Anterior cingulate cortex (tissue), 58 donors: ENCODE measurements around the gene THTPA.

Experiments used
- DNase-seq, 58 donors: peaks; one replicate each; lab custom pipeline; 2025; lab: John Stamatoyannopoulos, UW

The THTPA gene

DNA sequence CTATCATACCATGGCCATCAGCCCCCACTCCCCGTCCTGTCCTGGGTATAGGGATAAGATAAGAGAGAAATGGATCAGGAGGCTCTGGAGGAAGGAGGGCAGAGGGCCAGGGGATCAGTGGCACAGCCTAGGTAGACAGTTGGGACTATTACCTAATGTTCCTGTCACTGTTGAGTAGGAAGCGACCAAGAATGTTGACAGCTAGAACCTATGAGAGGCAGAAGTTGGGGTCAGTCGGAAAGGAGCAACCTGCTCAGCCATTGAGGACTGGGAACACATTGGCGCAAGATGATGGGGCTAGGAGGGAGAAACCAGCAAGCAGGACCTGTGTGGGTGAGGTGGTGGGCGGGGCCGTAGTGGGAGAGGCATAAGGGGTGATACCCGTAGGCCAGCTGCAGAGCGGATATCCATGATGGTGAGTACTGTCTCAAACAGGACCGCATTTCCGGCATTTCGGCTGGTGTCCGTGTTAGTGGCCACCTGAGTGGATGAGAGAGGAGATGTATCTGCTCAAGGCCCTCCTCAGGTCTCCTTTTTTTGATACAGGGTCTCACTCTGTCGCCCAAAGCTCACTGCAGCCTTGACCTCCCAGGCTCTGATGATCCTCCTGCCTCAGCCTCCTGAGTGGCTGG lies 8.2 kb downstream of the THTPA start:
- DNase-seq: no peak

DNA sequence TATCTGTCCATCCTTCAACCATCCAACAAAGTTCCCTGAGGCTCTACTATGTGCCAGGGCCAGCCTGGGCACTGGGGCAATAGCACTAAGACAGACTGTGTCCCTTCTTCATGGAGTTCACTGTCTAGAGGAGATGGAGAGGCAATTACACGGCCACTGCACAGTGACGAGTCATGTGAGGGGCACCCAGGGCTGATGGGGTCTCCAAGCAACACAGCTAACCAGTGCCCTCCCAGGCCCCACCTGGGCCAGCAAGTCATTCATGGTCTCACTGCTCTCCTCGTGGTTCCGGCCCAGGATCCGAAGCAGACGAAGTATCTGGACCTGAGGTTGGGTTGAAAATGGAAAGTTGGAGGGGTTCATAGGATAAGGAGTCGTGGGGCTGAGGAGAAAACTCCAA lies 8.8 kb downstream of the THTPA start:
- DNase-seq: no peak

DNA sequence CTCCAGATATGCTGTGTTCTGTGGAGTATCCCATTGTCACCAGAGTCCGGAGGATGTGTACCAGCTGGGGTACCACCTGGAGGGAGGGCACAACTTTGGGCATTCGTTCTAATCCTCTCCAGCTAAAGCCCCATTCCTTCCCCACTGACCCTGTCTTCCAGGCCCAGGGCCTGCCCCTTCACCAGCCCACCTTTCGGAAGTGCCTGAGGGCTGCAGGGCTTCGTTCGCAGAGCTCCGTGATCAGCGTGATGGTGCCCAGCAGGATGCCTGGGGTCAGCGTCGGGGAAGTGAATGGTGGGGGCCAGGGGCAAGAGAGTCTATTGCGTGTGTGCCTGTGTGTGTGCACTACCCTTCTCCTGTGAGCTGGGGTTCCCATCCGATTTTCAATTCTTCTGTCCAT lies 9.6 kb downstream of the THTPA start:
- no peak for DNase-seq

DNA sequence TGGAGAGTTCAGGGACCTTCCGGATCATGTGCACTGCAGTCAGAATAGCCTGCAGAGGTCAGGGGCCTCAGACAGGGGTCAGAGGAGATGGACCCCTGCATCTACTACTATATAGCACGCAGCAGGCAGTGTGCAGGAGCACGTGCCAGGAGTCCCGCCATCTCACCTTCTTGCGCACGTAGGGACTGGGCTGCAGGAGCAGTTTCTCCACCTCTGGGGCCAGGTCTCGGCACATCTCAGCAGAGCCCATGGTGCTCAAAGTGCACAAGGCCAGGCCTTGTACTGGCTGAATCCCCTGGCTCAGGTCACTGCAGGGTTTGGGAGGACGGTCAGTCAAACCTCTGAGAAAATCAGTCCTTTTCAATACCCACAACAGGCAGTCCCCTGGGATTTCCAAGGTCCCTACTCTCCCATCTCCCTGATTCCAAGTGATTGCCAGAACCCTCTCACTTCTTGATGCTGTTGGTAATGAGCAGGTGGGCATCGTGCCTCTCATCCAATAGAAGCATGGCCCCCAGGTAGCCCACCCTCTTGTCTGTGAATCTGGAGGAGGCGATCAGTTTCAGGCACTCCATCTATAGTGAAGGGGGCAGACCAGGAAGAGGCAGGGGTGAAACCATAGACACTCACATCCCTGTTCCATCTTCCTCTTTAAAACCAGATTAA lies 10.2 kb downstream of the THTPA start:
- DNase-seq: no peak

DNA sequence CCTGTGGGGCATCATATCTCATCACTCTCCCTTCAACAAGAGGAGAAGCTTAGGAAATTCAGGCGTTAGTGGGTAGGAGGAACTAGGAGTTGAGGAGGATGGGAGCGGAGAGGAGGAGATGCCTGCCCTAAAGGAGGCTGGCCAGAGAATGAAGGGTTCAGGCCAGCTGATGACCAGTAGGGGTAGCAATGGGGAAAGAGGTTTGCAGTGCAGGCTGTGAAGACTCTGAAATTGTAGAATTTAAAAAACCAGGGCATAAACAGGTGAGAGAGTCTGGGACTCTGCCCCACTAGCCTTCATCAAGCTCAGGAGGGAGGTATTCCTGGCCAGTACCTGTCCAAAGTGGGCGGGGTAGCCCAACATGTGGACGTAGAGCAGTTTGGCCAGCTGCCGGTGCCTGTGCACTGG lies 10.7 kb downstream of the THTPA start:
- DNase-seq: peak in 1 of 58 donors; percentile 53

DNA sequence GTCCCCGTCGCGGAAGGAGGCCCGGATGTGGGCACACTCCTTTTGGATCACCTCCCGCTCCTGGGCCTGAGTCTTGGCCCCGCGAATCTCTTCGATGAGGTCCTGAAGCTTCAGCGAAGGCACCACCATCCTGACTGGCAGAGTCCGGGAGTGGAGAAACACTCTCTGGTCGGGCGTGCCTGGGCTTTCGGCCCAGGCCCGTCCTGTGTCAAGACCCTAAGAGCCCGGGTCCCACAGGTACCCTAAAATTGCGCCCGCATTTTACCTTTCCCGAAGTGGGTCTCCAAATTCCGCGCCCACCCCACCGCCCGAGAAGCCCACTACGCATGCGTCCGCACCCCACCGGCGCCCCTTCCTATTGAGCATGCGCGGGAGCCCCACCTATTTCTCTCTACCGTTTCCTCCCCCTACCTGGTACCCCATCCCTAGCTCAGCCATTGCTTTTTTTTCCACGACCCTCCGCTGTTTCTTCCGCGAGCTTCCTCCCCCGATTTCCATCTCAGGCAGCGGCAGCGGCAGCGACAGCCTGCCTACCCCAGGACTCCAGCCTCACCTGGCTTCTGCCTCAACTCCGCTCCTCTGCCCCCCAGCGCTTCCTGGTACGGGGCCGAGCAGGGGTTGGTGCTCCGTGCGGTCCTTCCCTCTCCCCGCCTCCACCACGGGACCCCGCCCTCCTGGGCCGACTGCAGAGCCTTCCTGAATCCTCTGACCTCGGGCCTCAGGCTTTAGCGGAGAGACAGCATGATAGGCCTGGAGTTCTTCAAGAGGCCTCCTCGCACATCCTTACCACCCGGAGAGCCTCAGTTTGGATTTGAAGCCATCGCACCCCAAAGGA lies 11.3 kb downstream of the THTPA start, which contains the start of gene AP1G2:
AP1G2 (minus strand) TSS at position 606 of the 835 bp plus-strand sequence; CDS start at position 129, 477 bp downstream.
- peak in 53 of 58 donors; percentile 52 to 84 (median 67) for DNase-seq

DNA sequence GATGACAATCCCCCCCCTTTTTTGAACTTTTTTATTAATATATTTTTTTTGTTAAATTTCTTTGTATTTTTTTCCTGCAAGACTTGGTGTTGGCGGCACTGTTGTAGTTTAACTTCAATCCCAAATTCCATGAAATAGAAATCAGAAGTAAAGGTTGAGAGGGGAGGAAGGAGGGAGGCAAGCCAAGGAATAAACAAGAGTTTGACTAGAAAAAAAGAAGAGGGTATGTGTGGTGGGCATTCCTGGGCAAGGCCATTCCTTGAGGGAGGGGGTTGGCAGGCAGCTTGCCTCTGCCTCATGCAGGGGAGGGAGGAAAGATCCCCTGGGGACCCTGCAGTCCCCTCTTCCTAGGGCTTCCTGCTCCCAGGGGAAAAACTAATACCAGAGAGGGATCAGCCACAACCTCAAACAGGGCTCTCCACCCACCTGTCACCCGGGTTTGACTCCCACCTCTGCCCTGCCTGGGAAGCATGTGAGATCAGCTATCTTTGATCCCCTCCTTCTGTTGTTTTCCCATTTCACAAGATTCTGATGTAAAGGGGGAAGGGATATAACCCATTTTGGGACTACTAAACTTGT lies 12.0 kb downstream of the THTPA start:
- peak in 2 of 58 donors; percentile 38 to 56 for DNase-seq

DNA sequence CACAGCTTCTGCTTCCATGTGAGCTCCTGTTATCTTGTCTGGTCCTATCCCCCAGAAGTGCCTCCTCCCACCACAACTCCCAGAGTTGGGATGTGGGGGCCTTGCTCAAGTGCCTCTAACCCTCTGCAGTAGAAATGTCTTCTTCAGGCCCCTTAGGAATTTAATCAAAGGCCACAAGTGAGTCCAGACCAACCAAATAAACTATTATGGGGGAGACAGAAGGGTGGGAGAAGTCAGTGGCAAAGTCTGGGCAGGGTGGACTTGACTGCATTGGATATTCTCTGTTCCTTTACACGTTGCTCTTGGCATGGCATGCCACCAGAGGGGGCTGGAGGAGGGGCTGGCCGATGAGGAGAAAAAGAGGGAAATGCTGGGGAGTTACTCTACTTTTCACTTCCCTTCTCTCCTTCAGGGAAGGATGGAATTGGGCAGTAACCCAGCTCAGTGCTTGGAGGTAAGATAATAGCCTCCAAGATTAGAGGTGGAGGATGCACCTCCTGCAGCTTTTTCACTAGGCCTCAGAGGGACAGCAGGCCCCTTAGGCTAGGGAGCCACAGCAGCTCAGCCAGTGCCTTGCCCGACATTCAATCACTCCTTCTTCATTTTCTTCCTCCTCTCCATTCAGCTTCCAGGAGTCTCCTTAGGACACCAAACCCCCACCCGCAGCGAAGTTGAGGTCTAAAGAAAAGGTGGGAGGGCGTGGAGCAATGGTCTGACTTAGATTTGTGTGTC lies 12.7 kb downstream of the THTPA start:
- peak in 7 of 58 donors; percentile 19 to 44 (median 30) for DNase-seq

DNA sequence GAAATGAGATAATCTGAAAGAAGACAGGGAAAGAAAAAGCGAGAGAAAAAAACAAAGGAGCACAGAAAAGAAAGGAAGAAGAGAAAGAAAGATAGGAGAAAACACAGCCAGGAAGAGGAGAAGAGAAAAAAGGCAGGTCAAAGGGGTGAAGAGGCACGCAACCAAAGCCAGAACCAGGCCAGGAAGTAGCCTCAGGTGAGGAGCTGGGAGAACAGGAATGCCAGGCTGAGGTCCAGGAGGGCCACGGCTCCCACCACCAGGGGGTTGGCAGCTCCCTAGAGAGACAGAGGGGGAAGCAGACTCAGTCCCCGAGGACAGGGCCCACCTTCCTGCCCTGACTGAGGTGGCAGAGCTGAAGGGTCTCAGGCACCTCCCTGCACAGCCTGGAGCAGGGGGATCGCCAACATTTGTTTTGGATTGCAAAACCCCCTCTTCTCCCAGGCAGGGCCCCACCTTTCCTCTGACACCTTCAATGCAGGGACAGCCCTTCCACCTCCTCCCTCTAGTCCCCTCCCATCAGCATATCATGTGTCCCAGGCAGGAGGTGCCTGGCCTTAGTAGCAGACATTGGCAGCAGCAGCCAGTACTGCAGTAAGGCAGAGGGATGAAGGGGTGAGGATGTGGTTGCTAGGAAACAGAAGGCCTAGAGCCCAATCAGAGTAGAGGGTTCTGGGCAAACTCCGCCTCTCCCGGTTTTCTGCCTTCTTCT lies 13.5 kb downstream of the THTPA start:
- peak in 49 of 58 donors; percentile 22 to 94 (median 69) for DNase-seq

DNA sequence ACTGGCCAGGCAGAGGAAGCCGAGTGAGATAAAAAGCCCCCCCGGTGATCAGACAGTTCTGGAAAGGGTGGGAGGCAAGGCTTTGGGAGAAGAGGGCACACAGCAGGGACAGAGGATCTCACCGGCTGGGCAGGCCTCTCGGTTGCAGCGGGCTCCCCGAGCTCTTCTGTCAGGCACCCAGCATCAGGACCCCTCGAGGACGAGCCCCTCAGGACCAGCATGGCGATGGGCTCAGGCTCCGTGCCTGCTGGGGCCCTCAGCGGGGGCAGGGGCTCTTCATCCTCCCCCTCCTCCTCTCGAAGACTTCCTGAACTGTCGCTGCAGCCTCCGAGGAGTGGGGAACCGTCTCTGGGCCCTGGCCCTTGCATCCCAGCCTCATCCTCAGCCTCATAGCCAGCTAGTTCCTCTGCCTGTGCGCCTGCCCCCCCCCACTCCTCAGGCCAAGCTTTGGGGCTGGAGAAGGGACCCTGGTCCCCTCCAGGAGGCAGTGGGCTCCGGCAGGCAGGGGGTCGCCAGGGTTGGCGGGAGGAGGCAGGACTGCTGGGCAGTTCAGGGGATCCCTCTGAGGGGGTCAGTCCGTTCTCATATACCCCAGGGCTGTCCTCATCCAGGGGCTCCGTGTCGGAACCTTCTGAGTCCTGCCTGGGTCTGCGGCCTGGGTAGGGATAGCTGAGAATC lies 14.9 kb downstream of the THTPA start:
- no peak for DNase-seq

DNA sequence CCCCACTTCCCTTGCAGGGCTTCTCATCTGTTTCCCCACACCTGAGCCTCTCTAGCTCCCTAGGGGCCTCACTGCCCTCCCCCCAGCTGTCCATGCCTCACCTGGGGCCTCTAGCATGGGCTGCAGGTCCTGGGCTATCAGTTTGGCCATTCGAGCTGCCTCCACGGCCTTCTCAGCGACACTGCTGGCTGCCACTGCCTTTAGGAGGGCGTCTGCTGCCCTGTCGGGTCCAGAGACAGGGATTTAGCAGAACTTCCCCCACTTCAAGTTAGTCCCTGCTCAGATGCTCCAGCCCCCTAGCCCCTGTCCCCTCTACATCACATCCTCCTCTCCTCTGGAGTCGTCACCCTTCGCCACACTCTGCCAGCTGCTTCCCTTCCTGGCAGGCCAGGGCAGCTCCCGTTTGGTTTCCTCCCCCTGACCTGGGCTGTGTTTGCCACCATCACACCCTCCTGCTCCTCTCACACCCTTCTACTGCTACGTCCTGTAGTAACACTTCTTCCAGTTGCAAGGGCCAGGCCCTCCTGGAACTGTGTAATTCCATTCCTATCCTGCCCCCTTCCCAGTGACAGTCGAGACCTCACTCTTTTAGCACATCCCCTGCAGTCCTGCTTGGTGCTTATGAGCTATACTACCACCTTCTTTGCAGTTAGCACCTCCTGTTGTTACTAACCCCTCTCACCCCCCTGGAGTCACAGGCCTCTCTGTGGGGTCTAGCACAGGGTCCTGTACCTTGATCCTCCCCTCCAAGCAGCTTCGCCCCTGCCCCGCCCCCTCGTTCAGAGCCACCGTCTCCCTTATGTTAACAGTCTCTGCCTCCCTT lies 15.8 kb downstream of the THTPA start:
- DNase-seq: no peak

DNA sequence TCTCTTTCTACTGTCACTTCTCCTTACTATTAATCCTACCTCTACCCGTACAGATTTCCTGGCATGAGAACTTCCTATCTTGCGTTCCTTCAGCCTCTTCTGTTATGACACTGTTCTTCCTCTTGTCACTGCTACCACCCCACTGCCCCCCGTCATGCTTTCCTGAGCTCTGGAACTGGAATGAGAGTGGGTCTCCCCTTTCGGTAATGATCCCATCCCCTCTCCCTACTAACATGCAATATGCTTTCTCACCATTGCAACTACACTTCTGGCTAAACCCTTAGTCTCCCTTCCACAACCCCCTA lies 16.4 kb downstream of the THTPA start:
- no peak for DNase-seq

DNA sequence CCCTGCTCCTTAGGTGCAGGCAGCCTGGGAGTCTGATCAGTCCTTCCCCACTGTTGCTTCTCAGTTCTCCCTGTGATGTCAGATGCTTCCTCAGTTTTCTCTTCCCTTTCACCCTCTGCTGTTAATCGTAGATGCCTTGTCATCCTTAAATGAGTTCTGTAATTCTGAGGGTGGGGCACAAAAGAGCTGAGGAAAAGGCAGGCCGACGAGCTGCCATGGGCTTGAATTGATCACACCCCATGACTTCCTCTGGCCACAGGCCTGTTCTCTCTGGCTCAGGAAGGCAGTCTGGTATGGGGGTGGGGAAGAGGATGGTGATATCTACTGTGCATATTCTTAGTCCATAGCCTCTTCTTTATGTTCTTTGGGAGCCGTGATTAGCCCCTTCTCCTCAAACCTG lies 16.8 kb downstream of the THTPA start:
- no peak for DNase-seq

DNA sequence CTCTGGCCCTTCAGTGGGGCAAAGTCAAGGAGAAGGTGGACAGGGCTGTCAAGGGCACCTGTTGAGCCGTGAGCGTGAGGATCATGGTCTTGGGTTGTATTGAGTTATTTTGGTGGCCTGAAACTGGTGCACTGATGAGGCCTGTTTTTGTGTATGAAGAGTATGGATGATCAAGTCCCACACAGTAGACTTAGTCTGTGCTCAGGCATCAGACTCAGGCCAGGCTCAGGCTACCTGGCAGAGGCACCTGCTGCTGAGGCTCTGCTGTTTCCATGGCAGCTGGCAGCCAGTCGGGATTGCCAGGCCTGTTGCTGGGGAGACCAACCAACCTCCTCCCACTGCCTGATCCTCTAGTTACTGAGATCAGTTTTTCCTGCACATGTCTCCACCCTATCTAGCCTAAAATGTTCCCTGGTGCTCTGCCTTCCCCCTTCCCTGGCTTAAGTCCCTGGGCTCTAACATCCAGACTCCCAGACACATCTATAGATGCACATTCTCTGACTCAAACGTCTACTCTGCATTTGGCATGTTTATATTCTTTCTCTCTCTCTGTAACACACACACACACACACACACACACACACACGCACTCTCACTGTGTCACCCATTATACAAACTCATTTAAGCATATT lies 17.4 kb downstream of the THTPA start:
- peak in 28 of 58 donors; percentile 22 to 86 (median 49) for DNase-seq

DNA sequence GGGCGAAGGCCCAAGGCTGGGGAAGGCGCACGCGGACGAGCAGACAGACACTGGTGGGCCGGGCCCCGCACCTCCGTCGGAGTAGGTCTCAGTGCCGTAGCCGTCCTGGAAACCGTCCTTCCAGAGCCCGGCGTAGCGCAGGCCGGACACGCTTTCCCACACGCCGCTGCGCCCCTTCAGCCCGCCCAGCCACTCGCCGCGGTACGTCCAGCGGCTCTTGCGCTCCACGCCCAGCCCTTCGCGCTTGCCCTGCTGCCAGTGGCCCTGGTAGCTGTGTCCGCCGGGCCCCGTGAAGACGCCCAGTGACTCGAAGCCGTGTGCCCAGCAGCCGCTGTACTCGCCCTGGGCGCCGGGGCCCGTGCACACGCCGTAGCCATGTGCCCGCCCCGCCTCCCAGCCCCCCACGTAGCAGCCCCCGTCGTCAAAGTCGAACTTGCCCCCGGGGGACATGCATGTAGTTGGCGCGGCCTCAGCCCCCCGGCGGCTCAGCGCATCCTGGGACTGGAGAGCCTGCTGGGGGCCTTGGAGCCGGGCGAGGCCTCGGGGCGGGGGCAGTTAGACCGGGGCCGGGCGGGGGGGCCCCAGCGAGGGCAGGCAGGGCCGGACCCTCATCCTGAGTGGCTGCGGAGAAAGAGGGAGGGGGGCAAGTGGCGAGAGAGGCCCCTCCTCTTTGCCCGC lies 21.1 kb downstream of the THTPA start:
- peak in 3 of 58 donors; percentile 26 to 54 (median 34) for DNase-seq

DNA sequence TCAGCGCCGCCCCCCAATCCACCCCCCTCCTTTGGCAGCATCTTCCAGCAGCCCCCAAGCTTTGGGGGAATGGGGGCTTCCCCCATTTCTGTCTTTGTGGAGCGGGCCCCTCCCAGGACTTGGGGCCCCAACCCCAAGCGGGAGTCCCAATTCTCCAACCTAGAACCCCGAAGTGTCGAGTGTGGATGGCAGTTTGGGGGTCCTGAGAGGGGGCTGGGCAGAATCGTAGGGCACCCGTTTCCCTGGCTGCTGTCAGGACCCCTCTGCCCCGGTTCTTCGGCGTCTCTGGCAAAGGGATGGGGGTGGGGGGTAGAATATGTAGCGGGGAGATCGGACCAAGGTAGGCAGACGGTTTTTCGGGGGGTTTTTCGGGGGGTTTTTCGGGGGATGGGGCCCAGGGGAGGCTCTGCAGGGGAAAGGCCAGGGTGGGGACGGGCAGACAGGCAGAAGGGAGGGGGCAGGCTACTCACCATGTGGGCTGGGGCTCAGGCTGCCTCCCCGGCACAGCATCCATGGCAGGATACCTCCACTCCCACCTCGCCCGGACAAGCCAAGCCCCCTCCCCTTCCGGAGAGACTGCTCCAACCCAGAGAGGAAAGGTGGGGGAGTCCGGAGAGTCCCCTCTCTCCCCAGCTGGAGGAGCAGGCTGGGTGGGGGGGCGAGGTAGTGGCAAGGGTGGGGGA lies 21.8 kb downstream of the THTPA start:
- peak in 2 of 58 donors; percentile 58 to 70 for DNase-seq
